ENCODE results near the gene PAN2. TPM values are rescaled to one million over a fixed set of nuclear protein-coding genes. Genes with fewer than 3 reads are reported as not detected.
A peak's percentile ranks its signal among the peaks of the same experiment; 100 is the strongest.

PAN2 gene, protein sequence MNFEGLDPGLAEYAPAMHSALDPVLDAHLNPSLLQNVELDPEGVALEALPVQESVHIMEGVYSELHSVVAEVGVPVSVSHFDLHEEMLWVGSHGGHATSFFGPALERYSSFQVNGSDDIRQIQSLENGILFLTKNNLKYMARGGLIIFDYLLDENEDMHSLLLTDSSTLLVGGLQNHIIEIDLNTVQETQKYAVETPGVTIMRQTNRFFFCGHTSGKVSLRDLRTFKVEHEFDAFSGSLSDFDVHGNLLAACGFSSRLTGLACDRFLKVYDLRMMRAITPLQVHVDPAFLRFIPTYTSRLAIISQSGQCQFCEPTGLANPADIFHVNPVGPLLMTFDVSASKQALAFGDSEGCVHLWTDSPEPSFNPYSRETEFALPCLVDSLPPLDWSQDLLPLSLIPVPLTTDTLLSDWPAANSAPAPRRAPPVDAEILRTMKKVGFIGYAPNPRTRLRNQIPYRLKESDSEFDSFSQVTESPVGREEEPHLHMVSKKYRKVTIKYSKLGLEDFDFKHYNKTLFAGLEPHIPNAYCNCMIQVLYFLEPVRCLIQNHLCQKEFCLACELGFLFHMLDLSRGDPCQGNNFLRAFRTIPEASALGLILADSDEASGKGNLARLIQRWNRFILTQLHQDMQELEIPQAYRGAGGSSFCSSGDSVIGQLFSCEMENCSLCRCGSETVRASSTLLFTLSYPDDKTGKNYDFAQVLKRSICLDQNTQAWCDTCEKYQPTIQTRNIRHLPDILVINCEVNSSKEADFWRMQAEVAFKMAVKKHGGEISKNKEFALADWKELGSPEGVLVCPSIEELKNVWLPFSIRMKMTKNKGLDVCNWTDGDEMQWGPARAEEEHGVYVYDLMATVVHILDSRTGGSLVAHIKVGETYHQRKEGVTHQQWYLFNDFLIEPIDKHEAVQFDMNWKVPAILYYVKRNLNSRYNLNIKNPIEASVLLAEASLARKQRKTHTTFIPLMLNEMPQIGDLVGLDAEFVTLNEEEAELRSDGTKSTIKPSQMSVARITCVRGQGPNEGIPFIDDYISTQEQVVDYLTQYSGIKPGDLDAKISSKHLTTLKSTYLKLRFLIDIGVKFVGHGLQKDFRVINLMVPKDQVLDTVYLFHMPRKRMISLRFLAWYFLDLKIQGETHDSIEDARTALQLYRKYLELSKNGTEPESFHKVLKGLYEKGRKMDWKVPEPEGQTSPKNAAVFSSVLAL
- total RNA-seq (2021; ENCODE audit: unreplicated experiment) (71.9 TPM), Bru-seq, nascent RNA (percentile 59 among the genes with signal in this experiment), BruChase-seq, experiment 1, labeled RNA remaining after a 2-hour chase (percentile 74 among the genes with signal in this experiment), BruChase-seq, experiment 2, labeled RNA remaining after a 6-hour chase (percentile 87 among the genes with signal in this experiment)
- 39.0 TPM for polyA plus RNA-seq (2012; ENCODE audit: insufficient read length)
- long read RNA-seq, partial matches to known transcripts, result 11 of 27 reads
- long read RNA-seq, other reads (novel, unspliced or antisense), result 14 of 27 reads

DNA sequence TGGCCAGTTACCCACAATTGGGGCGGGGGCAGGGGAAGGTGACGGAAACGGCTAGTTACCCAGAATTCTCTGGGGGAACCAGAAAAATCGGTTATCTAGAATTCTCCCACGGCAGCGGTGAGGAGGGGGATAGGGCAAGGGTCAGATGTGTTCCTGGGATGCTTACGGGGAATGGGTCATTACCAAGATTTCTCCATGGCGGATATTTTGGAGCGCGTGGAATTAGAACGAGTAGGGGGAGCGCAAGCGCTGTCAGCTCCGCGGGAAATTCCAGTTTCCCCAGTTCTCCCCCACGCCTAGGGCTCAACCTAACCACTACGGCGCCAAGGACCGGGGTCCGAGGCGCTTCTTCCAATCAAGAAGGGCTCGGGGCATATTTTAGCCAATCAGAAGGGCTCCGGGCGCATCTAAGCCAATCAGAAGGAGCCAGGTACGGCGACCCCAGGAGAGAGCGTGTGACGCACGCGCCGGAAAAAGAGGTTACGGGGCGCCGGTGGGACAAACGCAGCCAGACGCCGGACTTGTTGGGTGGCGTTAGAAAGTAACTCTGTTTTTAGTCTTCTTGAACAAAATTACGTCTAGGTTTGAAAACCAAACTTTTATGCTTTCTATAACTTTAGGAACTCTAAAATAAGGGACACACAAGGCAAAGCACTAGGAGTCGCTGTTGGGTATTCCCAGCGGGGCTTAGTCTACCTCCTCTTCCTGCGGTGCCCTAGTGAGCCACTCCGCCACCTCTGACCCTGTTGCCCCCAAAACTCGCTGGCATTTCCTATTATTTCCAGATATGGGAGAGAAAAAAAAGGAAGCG is at the start of gene PAN2:
Gene PAN2, minus strand, starts transcription at position 322 of the 811 bp plus-strand sequence. CDS start 906 bp downstream, outside the sequence.
- POLR2A ChIA-PET, result interaction anchor here (0.6 to 0.9 kb wide), 2 partner anchors 33 to 103 kb away, joined by 5 to 6 read pairs; no protein-coding TSS in a partner anchor
- peak within 1 kb of the TSS; percentile 76 to 83 for H3K4me3 ChIP-seq (ENCODE audit: low read depth in 2 of 2, low read length in 2 of 2)
- BruUV-seq (replicated peaks), result no TSS peak
- peak; percentile 99 for ATAC-seq
- H3K27ac ChIP-seq (ENCODE audit: low read length), result peak within 1 kb of the TSS; percentile 99
- peak; percentile 89 for DNase-seq (ENCODE audit: low read depth, low spot score)
- intact Hi-C loops (cut with micrococcal nuclease; ENCODE audit: unreplicated experiment), result no loop called here
- no peaks in the 10 kb centered on the region for H3K9me3 ChIP-seq (ENCODE audit: control insufficient read depth, insufficient read depth, low read depth, low read length)
- H3K4me1 ChIP-seq (ENCODE audit: control insufficient read depth, insufficient read depth, low read length), result peaks cover 15% of the 10 kb centered on the region; the same call in 1 of the 2 replicates
- in situ Hi-C loops (cut with HindIII; ENCODE audit: low pct_unique_long_range_greater_than_20kb, low sequenced_read_pairs), result no loop called here
- TF ChIP-seq, protein P1, sequence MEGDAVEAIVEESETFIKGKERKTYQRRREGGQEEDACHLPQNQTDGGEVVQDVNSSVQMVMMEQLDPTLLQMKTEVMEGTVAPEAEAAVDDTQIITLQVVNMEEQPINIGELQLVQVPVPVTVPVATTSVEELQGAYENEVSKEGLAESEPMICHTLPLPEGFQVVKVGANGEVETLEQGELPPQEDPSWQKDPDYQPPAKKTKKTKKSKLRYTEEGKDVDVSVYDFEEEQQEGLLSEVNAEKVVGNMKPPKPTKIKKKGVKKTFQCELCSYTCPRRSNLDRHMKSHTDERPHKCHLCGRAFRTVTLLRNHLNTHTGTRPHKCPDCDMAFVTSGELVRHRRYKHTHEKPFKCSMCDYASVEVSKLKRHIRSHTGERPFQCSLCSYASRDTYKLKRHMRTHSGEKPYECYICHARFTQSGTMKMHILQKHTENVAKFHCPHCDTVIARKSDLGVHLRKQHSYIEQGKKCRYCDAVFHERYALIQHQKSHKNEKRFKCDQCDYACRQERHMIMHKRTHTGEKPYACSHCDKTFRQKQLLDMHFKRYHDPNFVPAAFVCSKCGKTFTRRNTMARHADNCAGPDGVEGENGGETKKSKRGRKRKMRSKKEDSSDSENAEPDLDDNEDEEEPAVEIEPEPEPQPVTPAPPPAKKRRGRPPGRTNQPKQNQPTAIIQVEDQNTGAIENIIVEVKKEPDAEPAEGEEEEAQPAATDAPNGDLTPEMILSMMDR (IDR thresholded peaks at IDR 0.05), result no peak; the same call in 1 of the 2 replicates
- peak; percentile 94 for TF ChIP-seq POLR2AphosphoS5 (IDR thresholded peaks at IDR 0.05; ENCODE audit: low read depth, low read length)
- TF ChIP-seq, protein P2, sequence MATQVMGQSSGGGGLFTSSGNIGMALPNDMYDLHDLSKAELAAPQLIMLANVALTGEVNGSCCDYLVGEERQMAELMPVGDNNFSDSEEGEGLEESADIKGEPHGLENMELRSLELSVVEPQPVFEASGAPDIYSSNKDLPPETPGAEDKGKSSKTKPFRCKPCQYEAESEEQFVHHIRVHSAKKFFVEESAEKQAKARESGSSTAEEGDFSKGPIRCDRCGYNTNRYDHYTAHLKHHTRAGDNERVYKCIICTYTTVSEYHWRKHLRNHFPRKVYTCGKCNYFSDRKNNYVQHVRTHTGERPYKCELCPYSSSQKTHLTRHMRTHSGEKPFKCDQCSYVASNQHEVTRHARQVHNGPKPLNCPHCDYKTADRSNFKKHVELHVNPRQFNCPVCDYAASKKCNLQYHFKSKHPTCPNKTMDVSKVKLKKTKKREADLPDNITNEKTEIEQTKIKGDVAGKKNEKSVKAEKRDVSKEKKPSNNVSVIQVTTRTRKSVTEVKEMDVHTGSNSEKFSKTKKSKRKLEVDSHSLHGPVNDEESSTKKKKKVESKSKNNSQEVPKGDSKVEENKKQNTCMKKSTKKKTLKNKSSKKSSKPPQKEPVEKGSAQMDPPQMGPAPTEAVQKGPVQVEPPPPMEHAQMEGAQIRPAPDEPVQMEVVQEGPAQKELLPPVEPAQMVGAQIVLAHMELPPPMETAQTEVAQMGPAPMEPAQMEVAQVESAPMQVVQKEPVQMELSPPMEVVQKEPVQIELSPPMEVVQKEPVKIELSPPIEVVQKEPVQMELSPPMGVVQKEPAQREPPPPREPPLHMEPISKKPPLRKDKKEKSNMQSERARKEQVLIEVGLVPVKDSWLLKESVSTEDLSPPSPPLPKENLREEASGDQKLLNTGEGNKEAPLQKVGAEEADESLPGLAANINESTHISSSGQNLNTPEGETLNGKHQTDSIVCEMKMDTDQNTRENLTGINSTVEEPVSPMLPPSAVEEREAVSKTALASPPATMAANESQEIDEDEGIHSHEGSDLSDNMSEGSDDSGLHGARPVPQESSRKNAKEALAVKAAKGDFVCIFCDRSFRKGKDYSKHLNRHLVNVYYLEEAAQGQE (IDR thresholded peaks at IDR 0.05; ENCODE audit: insufficient read depth in 1 of 2, low read depth in 2 of 2, low read length in 1 of 2), result no peak
- no peak for TF ChIP-seq SIN3A (IDR thresholded peaks at IDR 0.05; ENCODE audit: borderline replicate concordance, insufficient read depth, low read depth, low read length)
- no peak; the same call in 1 of the 2 replicates for TF ChIP-seq TCF7L2 (IDR thresholded peaks at IDR 0.05; ENCODE audit: low read depth, low read length)
- H3K27me3 ChIP-seq (ENCODE audit: control insufficient read depth, insufficient read depth, low read length), result no peaks in the 10 kb centered on the region
- CTCF ChIA-PET, result no interaction called here
- peaks cover 3% of the 10 kb centered on the region; the same call in 1 of the 2 replicates for H3K36me3 ChIP-seq (ENCODE audit: control insufficient read depth, insufficient read depth, low read length)
